ENCODE measurements around the gene IPO11. TPM values are rescaled to one million over a fixed set of nuclear protein-coding genes. Genes with fewer than 3 reads are reported as not detected.

The IPO11 gene
- total and polyA plus RNA-seq, 2 of the 13 experiments (the other 11 are each of a cell fraction or from before 2014, with no cell fraction given): 13.9 to 24.4 TPM

DNA sequence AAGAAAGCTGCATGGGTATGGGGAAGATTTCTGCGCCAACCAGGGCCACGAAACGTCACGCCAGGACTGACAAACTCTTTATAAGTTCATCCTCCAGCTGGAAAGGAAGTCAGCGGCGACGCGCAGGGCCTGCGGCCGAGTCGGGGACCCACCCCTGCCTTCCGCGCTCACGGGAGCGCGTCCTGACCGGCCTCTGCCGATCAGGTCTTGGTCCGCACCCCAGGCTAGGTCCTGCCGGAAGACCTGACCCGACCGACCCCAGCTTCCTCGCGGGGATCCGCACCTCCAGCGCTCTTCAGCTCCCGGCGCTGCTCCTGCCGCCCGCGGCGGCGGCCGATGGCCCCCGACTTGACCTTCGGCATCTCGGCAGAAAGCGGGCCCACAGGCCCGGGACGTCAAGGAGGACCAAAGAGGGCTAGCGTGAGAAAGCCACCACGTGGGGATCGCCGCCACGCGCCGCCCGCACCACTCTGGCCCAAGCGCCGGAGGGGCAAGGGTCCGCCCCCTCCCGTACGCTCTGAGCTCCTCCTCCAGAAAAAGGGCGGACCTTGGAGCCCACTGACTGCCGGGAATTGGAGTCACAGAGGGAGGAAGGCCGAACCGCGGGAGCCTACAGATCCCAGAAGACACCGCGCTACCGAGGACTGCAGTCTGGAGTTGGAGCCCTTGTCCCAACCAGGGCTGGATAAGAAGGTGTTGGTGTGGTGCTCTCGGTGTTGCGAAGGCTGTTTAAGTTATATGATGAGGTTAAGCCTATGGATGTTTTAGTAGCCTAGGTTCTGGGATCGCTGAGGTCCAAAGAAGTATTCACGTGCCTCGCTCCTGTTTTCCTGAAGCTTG, 8.9 kb upstream of the IPO11 start, which contains the start of gene DIMT1 (continued):
- TF ChIP-seq, protein P1, sequence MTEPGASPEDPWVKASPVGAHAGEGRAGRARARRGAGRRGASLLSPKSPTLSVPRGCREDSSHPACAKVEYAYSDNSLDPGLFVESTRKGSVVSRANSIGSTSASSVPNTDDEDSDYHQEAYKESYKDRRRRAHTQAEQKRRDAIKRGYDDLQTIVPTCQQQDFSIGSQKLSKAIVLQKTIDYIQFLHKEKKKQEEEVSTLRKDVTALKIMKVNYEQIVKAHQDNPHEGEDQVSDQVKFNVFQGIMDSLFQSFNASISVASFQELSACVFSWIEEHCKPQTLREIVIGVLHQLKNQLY (CRISPR knock-in tag; IDR thresholded peaks at IDR 0.05): 0 out of 2 replicates have a peak, but pooled peaks have one; percentile 37
- no peak; the same call in 1 of the 2 replicates for TF ChIP-seq GPN1 (CRISPR knock-in tag; IDR thresholded peaks at IDR 0.05; ENCODE audit: borderline replicate concordance)
- TF ChIP-seq GTF3A (CRISPR knock-in tag; conservative IDR thresholded peaks at IDR 0.05): no peak
- TF ChIP-seq KDM4B (CRISPR knock-in tag; IDR thresholded peaks at IDR 0.05): no peak; the same call in 1 of the 2 replicates
- no peak for TF ChIP-seq NCOA5 (CRISPR knock-in tag; IDR thresholded peaks at IDR 0.05)
- TF ChIP-seq, protein P2, sequence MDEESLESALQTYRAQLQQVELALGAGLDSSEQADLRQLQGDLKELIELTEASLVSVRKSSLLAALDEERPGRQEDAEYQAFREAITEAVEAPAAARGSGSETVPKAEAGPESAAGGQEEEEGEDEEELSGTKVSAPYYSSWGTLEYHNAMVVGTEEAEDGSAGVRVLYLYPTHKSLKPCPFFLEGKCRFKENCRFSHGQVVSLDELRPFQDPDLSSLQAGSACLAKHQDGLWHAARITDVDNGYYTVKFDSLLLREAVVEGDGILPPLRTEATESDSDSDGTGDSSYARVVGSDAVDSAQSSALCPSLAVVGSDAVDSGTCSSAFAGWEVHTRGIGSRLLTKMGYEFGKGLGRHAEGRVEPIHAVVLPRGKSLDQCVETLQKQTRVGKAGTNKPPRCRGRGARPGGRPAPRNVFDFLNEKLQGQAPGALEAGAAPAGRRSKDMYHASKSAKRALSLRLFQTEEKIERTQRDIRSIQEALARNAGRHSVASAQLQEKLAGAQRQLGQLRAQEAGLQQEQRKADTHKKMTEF (CRISPR knock-in tag; IDR thresholded peaks at IDR 0.05): peak; percentile 93
- no peak for TF ChIP-seq SRSF1 (optimal IDR thresholded peaks at IDR 0.05; ENCODE audit: low read depth, low read length)
- TF ChIP-seq, protein P3, sequence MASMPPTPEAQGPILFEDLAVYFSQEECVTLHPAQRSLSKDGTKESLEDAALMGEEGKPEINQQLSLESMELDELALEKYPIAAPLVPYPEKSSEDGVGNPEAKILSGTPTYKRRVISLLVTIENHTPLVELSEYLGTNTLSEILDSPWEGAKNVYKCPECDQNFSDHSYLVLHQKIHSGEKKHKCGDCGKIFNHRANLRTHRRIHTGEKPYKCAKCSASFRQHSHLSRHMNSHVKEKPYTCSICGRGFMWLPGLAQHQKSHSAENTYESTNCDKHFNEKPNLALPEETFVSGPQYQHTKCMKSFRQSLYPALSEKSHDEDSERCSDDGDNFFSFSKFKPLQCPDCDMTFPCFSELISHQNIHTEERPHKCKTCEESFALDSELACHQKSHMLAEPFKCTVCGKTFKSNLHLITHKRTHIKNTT (CRISPR knock-in tag; IDR thresholded peaks at IDR 0.05): no peak
- TF ChIP-seq CHD2 (IDR thresholded peaks at IDR 0.05; ENCODE audit: low read depth, low read length): no peak
- TF ChIP-seq FOSL1 (CRISPR knock-in tag; IDR thresholded peaks at IDR 0.05; ENCODE audit: borderline replicate concordance): no peak
- TF ChIP-seq ZNF737 (CRISPR knock-in tag; IDR thresholded peaks at IDR 0.05; ENCODE audit: borderline replicate concordance): no peak
- peak; percentile 98 for TF ChIP-seq FOXC1 (CRISPR knock-in tag; IDR thresholded peaks at IDR 0.05; ENCODE audit: borderline replicate concordance)
- peak; percentile 91 for TF ChIP-seq IRF2 (CRISPR knock-in tag; IDR thresholded peaks at IDR 0.05)
- TF ChIP-seq ZNF607 (CRISPR knock-in tag; IDR thresholded peaks at IDR 0.05; ENCODE audit: borderline replicate concordance): peak; percentile 97
- peak; percentile 33; the same call in 1 of the 2 replicates for TF ChIP-seq ZBTB20 (CRISPR knock-in tag; IDR thresholded peaks at IDR 0.05; ENCODE audit: borderline replicate concordance, low read depth)
- TF ChIP-seq, protein P4, sequence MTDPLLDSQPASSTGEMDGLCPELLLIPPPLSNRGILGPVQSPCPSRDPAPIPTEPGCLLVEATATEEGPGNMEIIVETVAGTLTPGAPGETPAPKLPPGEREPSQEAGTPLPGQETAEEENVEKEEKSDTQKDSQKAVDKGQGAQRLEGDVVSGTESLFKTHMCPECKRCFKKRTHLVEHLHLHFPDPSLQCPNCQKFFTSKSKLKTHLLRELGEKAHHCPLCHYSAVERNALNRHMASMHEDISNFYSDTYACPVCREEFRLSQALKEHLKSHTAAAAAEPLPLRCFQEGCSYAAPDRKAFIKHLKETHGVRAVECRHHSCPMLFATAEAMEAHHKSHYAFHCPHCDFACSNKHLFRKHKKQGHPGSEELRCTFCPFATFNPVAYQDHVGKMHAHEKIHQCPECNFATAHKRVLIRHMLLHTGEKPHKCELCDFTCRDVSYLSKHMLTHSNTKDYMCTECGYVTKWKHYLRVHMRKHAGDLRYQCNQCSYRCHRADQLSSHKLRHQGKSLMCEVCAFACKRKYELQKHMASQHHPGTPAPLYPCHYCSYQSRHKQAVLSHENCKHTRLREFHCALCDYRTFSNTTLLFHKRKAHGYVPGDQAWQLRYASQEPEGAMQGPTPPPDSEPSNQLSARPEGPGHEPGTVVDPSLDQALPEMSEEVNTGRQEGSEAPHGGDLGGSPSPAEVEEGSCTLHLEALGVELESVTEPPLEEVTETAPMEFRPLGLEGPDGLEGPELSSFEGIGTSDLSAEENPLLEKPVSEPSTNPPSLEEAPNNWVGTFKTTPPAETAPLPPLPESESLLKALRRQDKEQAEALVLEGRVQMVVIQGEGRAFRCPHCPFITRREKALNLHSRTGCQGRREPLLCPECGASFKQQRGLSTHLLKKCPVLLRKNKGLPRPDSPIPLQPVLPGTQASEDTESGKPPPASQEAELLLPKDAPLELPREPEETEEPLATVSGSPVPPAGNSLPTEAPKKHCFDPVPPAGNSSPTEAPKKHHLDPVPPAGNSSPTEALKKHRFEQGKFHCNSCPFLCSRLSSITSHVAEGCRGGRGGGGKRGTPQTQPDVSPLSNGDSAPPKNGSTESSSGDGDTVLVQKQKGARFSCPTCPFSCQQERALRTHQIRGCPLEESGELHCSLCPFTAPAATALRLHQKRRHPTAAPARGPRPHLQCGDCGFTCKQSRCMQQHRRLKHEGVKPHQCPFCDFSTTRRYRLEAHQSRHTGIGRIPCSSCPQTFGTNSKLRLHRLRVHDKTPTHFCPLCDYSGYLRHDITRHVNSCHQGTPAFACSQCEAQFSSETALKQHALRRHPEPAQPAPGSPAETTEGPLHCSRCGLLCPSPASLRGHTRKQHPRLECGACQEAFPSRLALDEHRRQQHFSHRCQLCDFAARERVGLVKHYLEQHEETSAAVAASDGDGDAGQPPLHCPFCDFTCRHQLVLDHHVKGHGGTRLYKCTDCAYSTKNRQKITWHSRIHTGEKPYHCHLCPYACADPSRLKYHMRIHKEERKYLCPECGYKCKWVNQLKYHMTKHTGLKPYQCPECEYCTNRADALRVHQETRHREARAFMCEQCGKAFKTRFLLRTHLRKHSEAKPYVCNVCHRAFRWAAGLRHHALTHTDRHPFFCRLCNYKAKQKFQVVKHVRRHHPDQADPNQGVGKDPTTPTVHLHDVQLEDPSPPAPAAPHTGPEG (CRISPR knock-in tag; IDR thresholded peaks at IDR 0.05): peak; percentile 98
- TF ChIP-seq ZZZ3 (CRISPR knock-in tag; IDR thresholded peaks at IDR 0.05; ENCODE audit: borderline replicate concordance): 0 out of 2 replicates have a peak, but pooled peaks have one; percentile 57
- TF ChIP-seq MAFG (CRISPR knock-in tag; IDR thresholded peaks at IDR 0.05): no peak
- TF ChIP-seq ZKSCAN8 (CRISPR knock-in tag; IDR thresholded peaks at IDR 0.05; ENCODE audit: borderline replicate concordance): peak; percentile 67; the same call in 1 of the 2 replicates
- TF ChIP-seq ZNF326 (CRISPR knock-in tag; IDR thresholded peaks at IDR 0.05; ENCODE audit: borderline replicate concordance): no peak
- TF ChIP-seq MATR3 (CRISPR knock-in tag; IDR thresholded peaks at IDR 0.05): no peak

Measured in HepG2 (cell line).